HG03280 (cell line): ENCODE measurements around the gene ABHD17C.
"Not testable (repeated sequence)": the region's sequence is repeated elsewhere in the genome, so short reads cannot be mapped to it uniquely, and the experiment has no call there.

Source experiments
- ATAC-seq: cut with Tn5 transposase; IDR thresholded peaks from one replicate; pipeline ENCODE4 v1.9.1; 2021; ENCODE audit warnings: mild to moderate bottlenecking, moderate library complexity; ENCODE audit not compliant: unreplicated experiment

Gene ABHD17C

GRCh38 chr15:80760960-80761359, 65.8 kb downstream of the ABHD17C start:
- no peak for ATAC-seq

GRCh38 chr15:80761754-80762153, 66.6 kb downstream of the ABHD17C start:
- no peak for ATAC-seq

- not testable (repeated sequence) for ATAC-seq
Observed at GRCh38 chr15:80763235-80763634, 68.1 kb downstream of the ABHD17C start.

- ATAC-seq = no peak
Observed at GRCh38 chr15:80764535-80764934, 69.4 kb downstream of the ABHD17C start.

GRCh38 chr15:80766275-80766674, 71.2 kb downstream of the ABHD17C start:
- ATAC-seq = no peak

- no peak for ATAC-seq
Observed at GRCh38 chr15:80768158-80768557, 73.0 kb downstream of the ABHD17C start.

GRCh38 chr15:80769153-80769828, 74.2 kb downstream of the ABHD17C start:
- no peak for ATAC-seq

- ATAC-seq = no peak
Observed at GRCh38 chr15:80769829-80770705, 75.0 kb downstream of the ABHD17C start.

GRCh38 chr15:80773122-80773551, 78.0 kb downstream of the ABHD17C start:
- no peak for ATAC-seq

GRCh38 chr15:80773792-80774352, 78.8 kb downstream of the ABHD17C start:
- ATAC-seq = no peak

GRCh38 chr15:80774486-80774885, 79.4 kb downstream of the ABHD17C start:
- ATAC-seq = no peak

GRCh38 chr15:80775338-80775737, 80.2 kb downstream of the ABHD17C start:
- no peak for ATAC-seq

- no peak for ATAC-seq
Observed at GRCh38 chr15:80776420-80777045, 81.4 kb downstream of the ABHD17C start.

- ATAC-seq = no peak
Observed at GRCh38 chr15:80777137-80777536, 82.0 kb downstream of the ABHD17C start.

GRCh38 chr15:80777826-80778620, 82.9 kb downstream of the ABHD17C start:
- ATAC-seq = no peak

GRCh38 chr15:80778621-80778963, 83.5 kb downstream of the ABHD17C start:
- ATAC-seq = no peak

GRCh38 chr15:80778964-80779657, 84.0 kb downstream of the ABHD17C start, which contains the start of gene CEMIP:
CEMIP (plus strand) TSS chr15:80779370; CDS start chr15:80873880, 94,510 bp downstream.
- no peak for ATAC-seq

- ATAC-seq = no peak
Observed at GRCh38 chr15:80779658-80780415, 84.7 kb downstream of the ABHD17C start.
